Stimulated activated CD4-positive, alpha-beta T cell treated with anti-CD3 and anti-CD28 coated beads, Interleukin-15, amount 100 ng/mL, for 1 hour (primary cell): Measurements from ENCODE around the gene ST6GAL1.

Experiments used
- DNase-seq, 2 donors: peaks; one replicate each; pipeline ENCODE4 v3.0.0-alpha.2; 2020; ENCODE audit warnings: low read depth in 1 of 2, low spot score in 1 of 2

Gene ST6GAL1

GRCh38 chr3:186915806-186916796 is 14.2 kb upstream of the ST6GAL1 start:
- no peak for DNase-seq

GRCh38 chr3:186917512-186918312 is 12.6 kb upstream of the ST6GAL1 start:
- no peak for DNase-seq

- DNase-seq: no peak
Observed at GRCh38 chr3:186920301-186920700, 10.0 kb upstream of the ST6GAL1 start.

GRCh38 chr3:186920796-186921195 is 9.5 kb upstream of the ST6GAL1 start:
- no peak for DNase-seq

- DNase-seq: no peak
Observed at GRCh38 chr3:186921578-186921977, 8.7 kb upstream of the ST6GAL1 start.

- no peak for DNase-seq
Observed at GRCh38 chr3:186922224-186922623, 8.1 kb upstream of the ST6GAL1 start.

GRCh38 chr3:186922790-186923189 is 7.5 kb upstream of the ST6GAL1 start:
- DNase-seq: no peak

GRCh38 chr3:186923241-186923640 is 7.1 kb upstream of the ST6GAL1 start:
- no peak for DNase-seq

- DNase-seq: no peak
Observed at GRCh38 chr3:186925826-186926225, 4.5 kb upstream of the ST6GAL1 start.

GRCh38 chr3:186929186-186929585 is 1.1 kb upstream of the ST6GAL1 start:
- no peak for DNase-seq

- no peak for DNase-seq
Observed at GRCh38 chr3:186929685-186930084, 641 bp upstream of the ST6GAL1 start.

GRCh38 chr3:186930641-186931531 is 560 bp downstream of the ST6GAL1 start:
- DNase-seq: peak; percentile 33 to 47

GRCh38 chr3:186931532-186932280 is 1.4 kb downstream of the ST6GAL1 start:
- DNase-seq: peak; percentile 37 to 53

- no peak for DNase-seq
Observed at GRCh38 chr3:186932281-186933181, 2.2 kb downstream of the ST6GAL1 start.

GRCh38 chr3:186933816-186934215 is 3.5 kb downstream of the ST6GAL1 start:
- no peak for DNase-seq

GRCh38 chr3:186935133-186935532 is 4.8 kb downstream of the ST6GAL1 start:
- no peak for DNase-seq

GRCh38 chr3:186937017-186937875 is 6.9 kb downstream of the ST6GAL1 start:
- DNase-seq: no peak

- DNase-seq: no peak
Observed at GRCh38 chr3:186938716-186939115, 8.4 kb downstream of the ST6GAL1 start.
